ENCODE data around the gene ABCA4.

ABCA4 gene

DNA sequence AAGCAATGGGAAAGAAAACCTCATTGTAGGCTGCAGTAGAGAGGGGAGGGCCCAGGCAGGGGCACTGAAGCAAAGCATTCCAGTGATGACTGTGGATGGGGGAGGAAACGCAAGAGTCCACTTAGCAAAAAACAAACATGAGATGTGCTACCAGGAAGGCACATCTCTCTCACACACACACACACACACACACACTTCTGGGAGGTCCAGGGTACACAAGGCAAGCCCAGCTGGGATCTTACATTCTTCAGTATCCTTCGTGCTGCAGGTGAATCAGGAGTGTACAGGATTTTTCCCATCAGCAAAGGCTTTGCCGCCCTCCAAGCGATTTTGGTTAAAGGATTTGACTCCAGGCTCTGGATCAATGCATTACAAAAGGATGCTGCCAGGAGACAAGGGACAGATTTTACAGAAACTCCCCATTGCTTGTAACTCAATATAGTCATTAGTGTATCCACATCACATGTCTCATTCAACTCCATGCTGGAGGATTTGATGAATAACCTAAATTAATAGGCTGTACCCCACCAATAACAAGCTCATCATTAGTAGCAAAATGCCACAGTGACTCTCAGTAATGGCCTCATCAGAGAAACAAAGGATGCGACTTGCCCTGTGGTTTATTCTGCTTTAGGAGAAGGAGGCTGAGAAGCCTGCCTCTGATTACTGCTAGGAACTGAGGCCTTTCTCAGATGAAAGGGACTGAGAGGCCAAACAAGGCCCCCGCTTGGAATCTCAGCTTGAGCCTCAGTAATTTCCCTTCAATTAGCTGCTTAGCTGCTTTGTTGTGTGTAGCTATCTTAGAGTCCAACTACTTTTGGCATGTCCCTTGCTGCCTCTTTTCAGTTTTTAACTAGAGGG, 41.6 kb downstream of the ABCA4 start:
- no peak for DNase-seq

GRCh38 chr1:94072840-94073522, 48.0 kb downstream of the ABCA4 start:
- no peak for DNase-seq

DNA sequence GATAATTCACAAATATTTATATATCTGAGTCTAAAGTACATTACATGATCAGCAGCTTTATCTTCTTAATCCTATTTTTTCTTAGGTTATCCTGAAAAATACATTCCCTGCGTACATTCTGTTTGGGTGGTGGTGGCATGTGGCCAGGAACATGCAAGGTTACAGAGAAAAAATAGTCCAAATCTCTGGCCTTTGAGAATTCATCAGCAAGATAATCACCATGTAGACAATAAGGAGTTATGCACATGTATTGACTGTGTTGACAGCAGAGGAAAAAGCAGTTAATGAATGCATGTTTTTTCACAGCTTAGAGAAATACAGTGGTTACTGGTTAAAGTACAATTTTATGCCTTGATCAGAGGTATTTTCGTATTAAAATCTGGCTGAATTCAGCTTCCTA, 49.0 kb downstream of the ABCA4 start:
- no peak for DNase-seq

DNA sequence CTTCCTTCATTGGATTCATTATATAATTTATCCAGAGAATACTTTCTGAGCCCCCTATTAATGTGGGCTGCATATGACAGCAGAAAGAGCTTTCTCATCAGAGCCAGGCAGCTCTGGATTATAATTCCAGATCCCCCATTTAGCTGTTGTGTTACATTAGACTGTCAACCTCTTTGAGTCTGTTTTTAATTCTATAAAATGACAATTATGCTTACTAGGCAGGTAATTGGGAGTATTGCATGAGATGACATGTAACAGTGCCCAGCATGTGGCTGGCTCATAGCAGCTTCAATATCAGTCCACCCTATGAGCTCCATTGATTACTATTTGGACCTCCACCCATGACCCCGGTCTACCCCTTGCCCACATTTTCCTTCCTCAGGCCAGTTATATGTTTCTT, 49.6 kb downstream of the ABCA4 start:
- DNase-seq = no peak

DNA sequence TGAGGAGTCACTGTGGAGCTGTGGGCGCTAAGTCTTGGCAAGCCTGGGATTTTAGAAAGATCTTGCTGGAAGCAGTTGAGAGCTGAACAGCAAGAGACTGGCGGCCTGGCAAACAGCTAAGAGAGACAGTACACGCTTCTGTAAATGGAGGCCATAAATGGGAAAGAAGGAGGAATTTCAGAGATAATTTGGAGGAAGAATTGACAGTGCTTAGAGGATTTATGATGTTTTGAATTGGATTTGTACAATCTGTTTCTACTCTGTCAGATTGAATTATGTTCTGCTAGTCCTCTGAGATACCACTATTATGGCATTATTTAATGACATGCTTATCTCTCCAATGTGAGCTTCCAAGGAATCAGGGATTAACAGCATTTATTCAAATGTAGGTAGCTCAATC, 50.1 kb downstream of the ABCA4 start:
- DNase-seq = no peak

GRCh38 chr1:94069919-94070285, 51.0 kb downstream of the ABCA4 start:
- no peak for DNase-seq

DNA sequence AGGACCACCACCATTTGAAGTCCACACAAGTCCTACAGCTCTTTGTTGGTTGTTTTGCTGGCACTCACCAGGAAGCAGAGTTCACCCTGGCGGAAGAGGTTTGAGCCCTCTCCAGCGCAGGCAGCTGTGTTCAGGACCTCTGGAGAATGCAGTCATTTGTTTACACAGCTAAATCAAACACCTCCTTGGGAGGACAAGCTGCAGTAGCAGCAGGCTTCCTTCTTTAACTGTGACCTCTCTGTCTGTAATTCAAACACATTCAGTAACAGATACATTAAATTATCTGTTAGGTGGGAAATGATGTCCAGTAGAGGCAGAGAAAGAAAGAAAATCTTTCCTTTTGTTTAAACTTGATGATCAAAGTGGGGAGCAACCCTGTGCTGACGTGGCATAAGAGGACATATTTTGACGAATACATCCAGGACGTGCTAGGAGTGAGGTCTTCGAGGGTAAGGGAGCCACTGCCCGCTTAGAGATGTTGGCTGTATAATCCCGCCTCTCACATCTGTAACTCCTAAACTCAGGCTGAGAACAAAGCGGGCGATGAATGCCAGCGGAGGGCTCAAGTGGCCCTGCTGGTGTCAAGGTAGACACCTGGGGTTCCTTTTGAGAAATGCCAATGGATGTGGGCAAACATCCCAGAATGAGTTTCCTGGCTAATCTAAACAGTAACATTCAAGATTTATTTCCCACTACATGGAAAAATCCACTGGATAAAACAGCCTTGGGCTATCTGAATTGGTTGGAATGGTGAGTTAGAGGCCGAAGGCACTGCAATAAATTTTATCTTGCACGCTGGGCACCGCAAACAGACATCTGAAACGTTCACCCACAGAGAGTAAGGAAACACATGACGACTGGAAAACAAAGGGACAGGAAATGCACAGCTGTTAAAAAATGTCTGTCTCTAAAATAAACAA, 51.7 kb downstream of the ABCA4 start:
- no peak for DNase-seq

- DNase-seq = no peak
Measured at GRCh38 chr1:94068096-94068998, 52.6 kb downstream of the ABCA4 start.

- DNase-seq = no peak
Measured at GRCh38 chr1:94067196-94067595, 53.8 kb downstream of the ABCA4 start.

DNA sequence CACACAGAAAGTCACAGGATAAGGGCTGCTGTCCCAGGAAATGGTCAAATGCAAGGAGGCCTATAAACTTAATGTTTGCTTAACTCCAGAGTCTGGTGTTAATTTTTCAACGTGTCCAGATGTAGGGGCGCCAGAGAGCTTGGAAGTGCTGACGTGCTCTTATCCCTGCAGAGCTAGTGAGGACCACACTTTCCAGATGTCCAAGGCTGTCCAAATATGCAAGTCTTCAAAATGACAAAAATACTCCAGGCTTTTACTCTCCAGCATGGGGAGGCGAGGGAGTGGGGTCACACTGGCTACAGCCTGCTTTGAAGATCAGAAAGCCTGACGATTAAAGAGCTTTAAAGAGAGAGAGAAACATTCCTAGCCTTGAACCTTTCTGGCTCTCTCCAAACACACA, 57.6 kb downstream of the ABCA4 start:
- DNase-seq = no peak

DNA sequence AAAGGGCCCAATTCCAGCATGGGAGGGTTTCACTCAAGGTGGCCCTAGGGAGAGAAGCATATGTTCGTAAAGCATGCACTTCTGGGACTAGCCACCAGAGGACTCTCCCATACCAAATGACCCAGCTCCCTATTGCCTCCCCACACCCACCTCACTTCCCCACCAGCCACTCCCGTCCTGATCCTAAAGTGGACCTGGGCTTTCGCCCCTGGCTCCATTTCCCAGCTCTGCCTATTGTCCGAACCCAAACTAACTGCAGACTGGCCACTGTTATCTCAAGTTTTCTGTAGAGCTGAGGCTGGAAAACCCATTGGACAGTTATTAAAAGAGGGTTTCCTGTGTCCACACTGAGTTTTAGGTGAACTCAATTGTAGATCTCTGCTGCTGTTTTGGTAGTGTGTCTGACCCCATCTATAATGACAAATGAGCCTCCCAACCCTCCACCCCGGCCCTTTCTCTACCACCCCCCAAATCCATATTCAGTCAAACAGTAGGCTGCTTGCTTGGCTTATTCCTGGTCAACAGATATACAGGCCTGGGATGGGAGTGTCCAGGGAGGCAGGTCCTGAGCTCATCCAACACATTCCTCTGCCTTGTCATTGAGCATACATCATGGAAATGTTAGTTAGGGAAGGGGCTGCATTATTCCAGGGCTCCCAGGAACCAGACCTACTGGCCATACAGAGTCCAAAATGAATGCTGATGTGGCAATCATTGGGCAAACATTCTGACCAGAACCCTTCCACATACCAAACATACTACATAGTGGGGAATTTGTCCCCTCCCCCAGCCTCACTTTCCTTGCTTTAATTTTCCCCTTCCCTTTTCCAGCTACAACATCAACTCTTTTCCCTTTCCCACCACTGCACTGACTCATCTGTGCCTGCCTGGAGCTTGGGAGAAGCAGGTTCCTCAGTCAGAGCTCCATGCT, 59.2 kb downstream of the ABCA4 start:
- no peak for DNase-seq

GRCh38 chr1:94060720-94061119, 60.2 kb downstream of the ABCA4 start:
- no peak for DNase-seq

DNA sequence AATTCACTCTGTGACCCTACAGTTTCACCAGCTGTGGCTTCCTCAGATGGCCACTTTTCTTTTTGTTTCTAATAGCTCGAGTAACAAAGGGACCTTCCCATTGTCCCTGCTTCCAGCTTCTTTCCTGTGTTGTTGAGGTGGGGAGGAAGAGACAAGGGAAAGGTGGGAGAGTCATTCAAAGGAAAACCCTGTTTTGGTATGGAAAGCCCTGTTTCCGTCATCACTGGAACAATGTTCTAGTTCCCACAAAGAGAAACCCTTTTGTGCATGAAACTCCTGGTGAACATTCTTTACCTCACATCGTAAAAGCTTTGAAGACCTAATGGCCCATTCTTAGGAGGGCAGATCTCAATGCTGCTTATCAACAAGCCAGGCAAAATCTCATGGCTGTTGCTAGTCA, 62.2 kb downstream of the ABCA4 start:
- DNase-seq = no peak

GRCh38 chr1:94056996-94057395, 64.0 kb downstream of the ABCA4 start:
- no peak for DNase-seq

DNA sequence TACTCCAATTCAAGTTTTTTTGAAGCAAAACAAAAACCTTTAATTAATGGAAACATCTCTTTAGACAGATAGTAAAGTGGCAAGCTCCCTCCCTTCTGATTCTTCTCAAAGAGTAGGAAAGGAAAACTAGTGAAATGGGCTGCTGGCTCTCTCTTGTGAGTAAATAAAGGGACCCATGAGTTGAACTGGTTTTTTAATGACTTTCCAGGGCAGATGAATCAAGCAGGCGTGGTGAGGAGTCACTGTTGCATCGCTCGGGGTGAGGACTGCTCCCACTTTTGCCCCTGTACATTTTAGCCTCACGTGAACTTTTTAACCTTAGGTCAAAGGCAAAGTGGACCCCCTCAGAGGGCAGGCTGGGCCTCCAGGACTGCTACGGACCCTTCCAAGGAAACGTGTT, 64.8 kb downstream of the ABCA4 start:
- DNase-seq = no peak

DNA sequence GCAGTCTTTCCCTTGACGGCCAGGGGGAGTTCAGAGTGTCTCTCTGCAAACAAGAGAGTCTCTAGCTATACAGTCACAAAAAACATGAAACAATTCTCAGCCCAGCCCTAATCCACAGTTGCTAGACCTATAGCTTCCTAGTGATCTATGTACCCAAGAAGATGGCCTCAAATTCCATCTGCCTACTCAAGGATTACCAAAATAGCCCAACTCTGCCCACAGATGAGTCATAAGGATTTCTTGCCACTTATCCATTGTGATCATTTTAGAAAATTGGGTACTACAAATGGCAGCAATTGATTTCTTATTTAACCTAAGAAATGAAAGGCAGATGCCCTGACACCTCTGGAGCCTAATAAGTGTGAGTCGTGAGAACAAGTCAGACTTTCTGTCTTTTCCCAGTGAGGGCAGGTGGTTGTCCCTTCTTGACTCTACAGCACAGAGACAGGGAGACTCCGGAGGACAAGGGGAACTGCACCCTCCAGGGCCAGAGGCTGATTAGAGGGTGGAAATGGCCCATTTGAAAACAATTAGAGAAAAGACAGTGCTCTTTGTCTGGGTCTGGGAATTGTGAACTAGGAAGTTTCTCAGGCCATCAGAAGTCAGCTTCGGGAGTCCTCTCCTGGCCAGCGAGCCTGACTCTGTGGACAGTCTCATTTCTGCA, 65.4 kb downstream of the ABCA4 start:
- DNase-seq = no peak

DNA sequence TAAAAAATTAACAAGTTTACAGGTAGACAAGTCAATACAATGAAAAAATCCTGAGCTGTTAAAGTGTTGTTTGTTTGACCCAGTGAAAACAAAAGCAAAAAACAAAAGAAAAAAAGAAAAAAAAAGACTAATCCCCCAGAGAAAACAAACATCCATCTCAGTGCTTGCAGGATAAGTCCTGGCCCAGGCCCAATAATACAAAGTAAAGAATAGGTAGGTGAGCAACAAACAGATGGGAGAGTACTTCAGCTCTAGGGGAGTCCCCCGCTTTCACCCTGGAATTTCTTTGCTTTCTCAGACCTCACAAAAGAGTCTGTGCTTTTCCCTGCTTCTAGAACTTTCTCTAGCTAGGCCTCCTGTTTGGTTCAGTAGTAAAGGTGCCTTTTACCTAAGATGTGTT, 70.3 kb downstream of the ABCA4 start:
- DNase-seq = no peak

- DNase-seq = no peak
Measured at GRCh38 chr1:94050254-94050653, 70.7 kb downstream of the ABCA4 start.

GRCh38 chr1:94049791-94050190, 71.2 kb downstream of the ABCA4 start:
- no peak for DNase-seq

DNA sequence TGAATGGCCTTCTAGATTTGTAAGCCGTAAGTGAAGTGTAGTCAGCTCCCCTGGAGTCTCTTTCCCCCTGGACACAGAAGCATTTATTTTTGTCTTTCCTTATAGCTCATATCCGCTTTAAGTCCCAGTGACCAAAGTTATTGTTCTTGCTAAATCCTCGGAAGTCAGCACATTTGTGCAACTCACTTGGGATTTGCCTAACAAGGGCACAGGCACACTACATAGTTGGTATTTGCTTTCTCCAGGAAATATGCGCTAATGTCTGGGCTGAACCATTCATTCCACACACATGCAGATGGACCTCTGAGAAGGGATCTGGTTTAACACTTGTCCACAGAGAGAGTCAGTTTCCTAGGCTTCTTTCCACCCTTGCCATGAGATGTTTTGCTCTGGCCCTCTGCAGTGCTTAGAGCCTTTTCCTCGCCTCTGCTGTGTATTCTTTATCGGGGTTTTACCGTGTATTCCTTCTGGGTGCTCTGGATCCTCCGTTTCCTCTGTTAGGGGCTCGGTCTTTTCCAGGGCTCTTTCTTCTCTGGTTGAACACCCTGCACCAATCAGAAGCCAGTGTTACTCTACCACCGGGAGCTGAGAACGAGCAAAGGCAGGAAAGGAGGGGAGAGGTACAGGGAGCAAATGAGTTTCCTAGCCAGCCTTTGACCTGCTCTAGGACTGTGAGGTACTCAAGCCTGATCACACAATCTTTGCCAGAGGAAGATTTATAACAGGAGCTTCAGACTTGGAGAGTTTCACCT, 72.4 kb downstream of the ABCA4 start:
- DNase-seq = no peak
